Measurements from ENCODE around the gene FGF22.

FGF22 gene

GRCh38 chr19:644789-645188, 5.1 kb downstream of the FGF22 start:
- no peak for DNase-seq

- no peak for DNase-seq
These were observed 6.5 kb downstream of the FGF22 start for GRCh38 chr19:645912-646778.

- no peak for DNase-seq
These were observed 7.3 kb downstream of the FGF22 start for GRCh38 chr19:646779-647565.

- DNase-seq, result no peak
These were observed 8.0 kb downstream of the FGF22 start for GRCh38 chr19:647566-648284.

GRCh38 chr19:648305-648704, 8.6 kb downstream of the FGF22 start:
- DNase-seq, result no peak

- DNase-seq, result no peak
These were observed 9.5 kb downstream of the FGF22 start for GRCh38 chr19:648904-649801.

GRCh38 chr19:650121-650520, 10.4 kb downstream of the FGF22 start:
- no peak for DNase-seq

GRCh38 chr19:651114-651818, 11.6 kb downstream of the FGF22 start:
- no peak for DNase-seq

GRCh38 chr19:651991-652390, 12.3 kb downstream of the FGF22 start:
- no peak for DNase-seq

GRCh38 chr19:652467-653389, 13.0 kb downstream of the FGF22 start:
- DNase-seq, result no peak

- no peak for DNase-seq
These were observed 13.7 kb downstream of the FGF22 start for GRCh38 chr19:653425-653824.

GRCh38 chr19:655691-656090, 16.0 kb downstream of the FGF22 start:
- DNase-seq, result no peak

GRCh38 chr19:656751-657559, 17.3 kb downstream of the FGF22 start:
- DNase-seq, result no peak

GRCh38 chr19:657611-658010, 17.9 kb downstream of the FGF22 start:
- no peak for DNase-seq

GRCh38 chr19:658059-658839, 18.6 kb downstream of the FGF22 start:
- no peak for DNase-seq

GRCh38 chr19:658916-659839, 19.5 kb downstream of the FGF22 start:
- peak; percentile 81 for DNase-seq

- DNase-seq, result peak; percentile 69
These were observed 21.2 kb downstream of the FGF22 start for GRCh38 chr19:660793-661426.
